ENCODE measurements around the gene GTSE1. TPM values are rescaled to one million over a fixed set of nuclear protein-coding genes. Genes with fewer than 3 reads are reported as not detected.

Gene GTSE1
- total and polyA plus RNA-seq, 4 experiments from 2014 or later: 0.64 TPM; not detected in 3

Other genes with a start within 250 kb of the GTSE1 start
- gene PPARA, start 146.3 kb upstream of the GTSE1 start, total RNA-seq: 10 to 100 TPM; 21.3 to 23.2 TPM
- 1 to 10 TPM in 1 of 2 donors, under 1 TPM in 1; 0.91 to 5.8 TPM for gene PPARA, start 146.3 kb upstream of the GTSE1 start, polyA plus RNA-seq
- 10 to 100 TPM; 10.3 to 11.5 TPM for gene CDPF1, start 46.6 kb upstream of the GTSE1 start, total RNA-seq
- gene CDPF1, start 46.6 kb upstream of the GTSE1 start, polyA plus RNA-seq: 10 to 100 TPM; 17.0 to 31.5 TPM
- not detected for gene PKDREJ, start 33.5 kb upstream of the GTSE1 start, total RNA-seq
- gene PKDREJ, start 33.5 kb upstream of the GTSE1 start, polyA plus RNA-seq: not detected
- 1 to 10 TPM; 3.9 to 4.3 TPM for gene TTC38, start 28.9 kb upstream of the GTSE1 start, total RNA-seq
- gene TTC38, start 28.9 kb upstream of the GTSE1 start, polyA plus RNA-seq: 1 to 10 TPM; 6.3 to 8.2 TPM
- 10 to 100 TPM; 79.9 to 93.0 TPM for gene TRMU, start 38.8 kb downstream of the GTSE1 start, total RNA-seq
- 10 to 100 TPM; 14.5 to 17.2 TPM for gene TRMU, start 38.8 kb downstream of the GTSE1 start, polyA plus RNA-seq
- gene CELSR1, start 240.8 kb downstream of the GTSE1 start, total RNA-seq: 1 to 10 TPM in 1 of 2 experiments, under 1 TPM in 1; 0.94 to 1.1 TPM
- gene CELSR1, start 240.8 kb downstream of the GTSE1 start, polyA plus RNA-seq: under 1 TPM; 0.47 to 0.67 TPM